Measurements from ENCODE around the gene MITF.

MITF gene

DNA sequence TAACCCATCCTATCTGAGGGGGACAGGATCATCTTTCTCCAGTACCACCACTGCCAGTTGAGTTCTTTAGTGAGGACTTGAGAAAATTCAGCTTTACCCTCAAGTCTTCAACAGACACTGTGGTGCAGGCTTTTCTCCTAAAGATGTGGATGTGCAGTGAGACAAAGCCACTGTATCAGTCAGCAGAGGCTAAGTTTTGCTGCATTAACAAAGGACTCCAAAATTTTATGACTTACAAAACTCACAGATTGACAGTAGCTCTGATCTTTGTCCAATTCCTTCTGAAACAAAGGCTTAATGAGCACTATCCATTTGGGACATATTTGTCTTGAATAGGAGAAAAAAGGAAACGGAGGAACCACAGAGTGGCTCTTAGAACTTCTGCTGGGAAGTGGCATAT is 87.9 kb downstream of the MITF start:
- Histone ChIP-seq H3K4me3 (ENCODE audit: insufficient read depth, low read depth, low read length, poor library complexity, severe bottlenecking) (no peak overlapping the region), H3K36me3 (ENCODE audit: control insufficient read depth, insufficient read depth, low read length) (no peaks in the 10 kb centered on the region), H3K9me3 (ENCODE audit: control insufficient read depth, low read length) (no peaks in the 10 kb centered on the region), H3K27ac (ENCODE audit: insufficient read depth, low read length, poor library complexity, severe bottlenecking) (no peak overlapping the region), H3K4me1 (ENCODE audit: control insufficient read depth, insufficient read depth, low read length, poor library complexity, severe bottlenecking) (no peaks in the 10 kb centered on the region), H3K27me3 (replicated peaks; ENCODE audit: control insufficient read depth, insufficient read depth, low read length, poor library complexity, severe bottlenecking) (no peaks in the 10 kb centered on the region)
- DNase-seq, result no peak

DNA sequence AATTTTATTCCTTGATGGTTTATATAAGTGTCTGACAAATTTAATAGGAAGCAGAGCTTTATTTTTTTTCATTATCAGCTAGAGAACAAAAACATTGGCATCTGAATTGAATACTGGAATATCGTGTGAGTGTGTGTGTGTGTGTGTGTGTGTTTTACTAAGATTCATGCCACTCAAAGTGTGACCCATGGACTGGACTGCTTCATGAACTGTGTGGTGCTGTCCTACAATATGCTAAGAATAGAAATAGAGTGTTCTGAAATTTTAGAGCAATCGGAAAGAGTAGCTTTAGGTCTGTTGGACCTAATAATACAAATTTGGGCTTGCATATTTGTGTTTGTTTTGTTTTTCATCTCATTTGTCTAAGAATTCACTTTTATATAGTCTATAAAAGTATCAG is 89.6 kb downstream of the MITF start:
- Histone ChIP-seq H3K27ac (ENCODE audit: insufficient read depth, low read length, poor library complexity, severe bottlenecking) (no peak overlapping the region), H3K9me3 (ENCODE audit: control insufficient read depth, low read length) (no peaks in the 10 kb centered on the region), H3K27me3 (replicated peaks; ENCODE audit: control insufficient read depth, insufficient read depth, low read length, poor library complexity, severe bottlenecking) (no peaks in the 10 kb centered on the region), H3K36me3 (ENCODE audit: control insufficient read depth, insufficient read depth, low read length) (no peaks in the 10 kb centered on the region), H3K4me3 (ENCODE audit: insufficient read depth, low read depth, low read length, poor library complexity, severe bottlenecking) (no peak overlapping the region), H3K4me1 (ENCODE audit: control insufficient read depth, insufficient read depth, low read length, poor library complexity, severe bottlenecking) (no peaks in the 10 kb centered on the region)
- DNase-seq, result no peak

DNA sequence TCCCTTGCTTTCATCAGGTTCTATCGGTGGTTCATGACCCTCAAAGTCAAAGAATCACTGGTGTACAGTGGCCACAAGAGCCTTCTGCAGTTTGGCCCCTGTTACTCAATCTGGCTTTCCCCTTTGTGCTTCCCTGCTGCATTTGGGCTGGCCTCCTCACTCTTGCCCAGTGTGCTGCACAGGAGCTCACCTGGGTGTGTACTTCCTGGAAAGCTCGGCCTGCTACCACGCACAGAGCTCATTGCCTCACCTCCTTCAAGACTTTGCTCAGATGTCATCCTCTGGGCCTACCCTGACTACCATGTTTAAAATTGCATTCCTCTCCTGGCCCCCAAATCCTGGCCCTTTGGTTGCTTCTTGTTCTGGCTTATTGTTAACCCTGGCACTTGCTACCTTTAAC is 90.9 kb downstream of the MITF start:
- Histone ChIP-seq H3K9me3 (ENCODE audit: control insufficient read depth, low read length) (no peaks in the 10 kb centered on the region), H3K4me3 (ENCODE audit: insufficient read depth, low read depth, low read length, poor library complexity, severe bottlenecking) (no peak overlapping the region), H3K4me1 (ENCODE audit: control insufficient read depth, insufficient read depth, low read length, poor library complexity, severe bottlenecking) (no peaks in the 10 kb centered on the region), H3K27ac (ENCODE audit: insufficient read depth, low read length, poor library complexity, severe bottlenecking) (no peak overlapping the region), H3K27me3 (replicated peaks; ENCODE audit: control insufficient read depth, insufficient read depth, low read length, poor library complexity, severe bottlenecking) (no peaks in the 10 kb centered on the region), H3K36me3 (ENCODE audit: control insufficient read depth, insufficient read depth, low read length) (no peaks in the 10 kb centered on the region)
- DNase-seq, result no peak

DNA sequence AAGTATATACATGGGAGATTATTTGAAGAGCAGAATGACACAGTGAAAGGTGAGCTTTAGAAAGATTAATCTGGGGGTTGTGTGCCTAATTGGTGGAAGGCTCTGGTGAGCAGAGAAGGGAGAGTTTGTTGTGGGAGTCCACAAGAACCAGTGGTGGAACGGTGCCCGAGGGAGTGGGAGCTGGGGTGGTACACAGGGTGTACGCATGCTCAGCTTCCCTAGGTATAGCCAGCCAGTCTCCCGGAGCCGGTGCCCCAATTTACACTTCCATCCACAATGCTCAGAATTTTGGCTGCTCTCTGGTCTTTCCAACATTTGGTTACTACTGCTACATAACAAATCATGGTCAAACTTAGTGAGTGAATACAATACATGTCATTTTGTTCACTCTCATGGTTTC is 92.5 kb downstream of the MITF start:
- Histone ChIP-seq H3K4me3 (ENCODE audit: insufficient read depth, low read depth, low read length, poor library complexity, severe bottlenecking) (no peak overlapping the region), H3K9me3 (ENCODE audit: control insufficient read depth, low read length) (no peaks in the 10 kb centered on the region), H3K36me3 (ENCODE audit: control insufficient read depth, insufficient read depth, low read length) (no peaks in the 10 kb centered on the region), H3K27ac (ENCODE audit: insufficient read depth, low read length, poor library complexity, severe bottlenecking) (no peak overlapping the region), H3K27me3 (replicated peaks; ENCODE audit: control insufficient read depth, insufficient read depth, low read length, poor library complexity, severe bottlenecking) (no peaks in the 10 kb centered on the region), H3K4me1 (ENCODE audit: control insufficient read depth, insufficient read depth, low read length, poor library complexity, severe bottlenecking) (no peaks in the 10 kb centered on the region)
- DNase-seq, result no peak

DNA sequence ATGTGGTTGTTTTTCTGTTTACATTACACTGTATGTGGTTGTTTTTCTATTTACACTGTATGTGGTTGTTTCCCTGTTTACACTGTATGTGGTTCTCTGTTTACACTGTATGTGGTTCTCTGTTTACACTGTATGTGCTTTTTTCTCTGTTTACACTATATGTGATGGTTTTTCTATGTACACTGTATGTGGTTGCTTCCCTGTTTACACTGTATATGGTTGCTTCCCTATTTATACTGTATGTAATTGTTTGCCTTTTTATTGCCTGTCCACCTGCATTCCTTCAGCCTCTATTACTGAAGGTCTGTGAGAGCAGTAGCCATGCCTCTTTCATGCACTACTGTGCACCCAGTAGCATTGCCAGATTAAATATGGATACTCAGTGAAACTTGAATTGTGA is 94.3 kb downstream of the MITF start:
- H3K27me3 ChIP-seq (replicated peaks; ENCODE audit: control insufficient read depth, insufficient read depth, low read length, poor library complexity, severe bottlenecking), result no peaks in the 10 kb centered on the region
- DNase-seq, result no peak
- no peaks in the 10 kb centered on the region for H3K36me3 ChIP-seq (ENCODE audit: control insufficient read depth, insufficient read depth, low read length)
- no peaks in the 10 kb centered on the region for H3K4me1 ChIP-seq (ENCODE audit: control insufficient read depth, insufficient read depth, low read length, poor library complexity, severe bottlenecking)
- H3K4me3 ChIP-seq (ENCODE audit: insufficient read depth, low read depth, low read length, poor library complexity, severe bottlenecking), result no peak overlapping the region
- H3K9me3 ChIP-seq (ENCODE audit: control insufficient read depth, low read length), result no peaks in the 10 kb centered on the region
- H3K27ac ChIP-seq (ENCODE audit: insufficient read depth, low read length, poor library complexity, severe bottlenecking), result no peak overlapping the region

DNA sequence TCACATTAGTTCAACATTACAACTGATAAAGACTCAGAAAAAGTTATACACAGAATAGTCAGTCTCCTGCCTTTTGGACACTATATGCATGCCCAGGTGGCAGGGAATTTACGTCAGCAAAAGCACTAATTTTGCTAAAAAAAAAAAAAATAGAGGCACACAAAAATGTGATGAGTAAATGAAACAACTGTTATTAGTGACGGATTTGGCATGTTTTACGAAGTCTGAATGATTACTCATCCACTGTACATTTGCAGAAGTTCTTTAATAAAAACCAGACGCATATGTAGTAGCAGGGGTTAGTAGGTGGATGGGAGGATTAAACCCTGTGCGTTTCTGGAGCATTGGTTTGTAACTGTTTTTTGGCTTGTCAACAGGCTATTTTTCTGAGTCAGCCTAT is 99.0 kb downstream of the MITF start:
- Histone ChIP-seq H3K9me3 (ENCODE audit: control insufficient read depth, low read length) (no peaks in the 10 kb centered on the region), H3K4me1 (ENCODE audit: control insufficient read depth, insufficient read depth, low read length, poor library complexity, severe bottlenecking) (no peaks in the 10 kb centered on the region), H3K36me3 (ENCODE audit: control insufficient read depth, insufficient read depth, low read length) (no peaks in the 10 kb centered on the region), H3K27me3 (replicated peaks; ENCODE audit: control insufficient read depth, insufficient read depth, low read length, poor library complexity, severe bottlenecking) (no peaks in the 10 kb centered on the region), H3K27ac (ENCODE audit: insufficient read depth, low read length, poor library complexity, severe bottlenecking) (no peak overlapping the region), H3K4me3 (ENCODE audit: insufficient read depth, low read depth, low read length, poor library complexity, severe bottlenecking) (no peak overlapping the region)
- no peak for DNase-seq

DNA sequence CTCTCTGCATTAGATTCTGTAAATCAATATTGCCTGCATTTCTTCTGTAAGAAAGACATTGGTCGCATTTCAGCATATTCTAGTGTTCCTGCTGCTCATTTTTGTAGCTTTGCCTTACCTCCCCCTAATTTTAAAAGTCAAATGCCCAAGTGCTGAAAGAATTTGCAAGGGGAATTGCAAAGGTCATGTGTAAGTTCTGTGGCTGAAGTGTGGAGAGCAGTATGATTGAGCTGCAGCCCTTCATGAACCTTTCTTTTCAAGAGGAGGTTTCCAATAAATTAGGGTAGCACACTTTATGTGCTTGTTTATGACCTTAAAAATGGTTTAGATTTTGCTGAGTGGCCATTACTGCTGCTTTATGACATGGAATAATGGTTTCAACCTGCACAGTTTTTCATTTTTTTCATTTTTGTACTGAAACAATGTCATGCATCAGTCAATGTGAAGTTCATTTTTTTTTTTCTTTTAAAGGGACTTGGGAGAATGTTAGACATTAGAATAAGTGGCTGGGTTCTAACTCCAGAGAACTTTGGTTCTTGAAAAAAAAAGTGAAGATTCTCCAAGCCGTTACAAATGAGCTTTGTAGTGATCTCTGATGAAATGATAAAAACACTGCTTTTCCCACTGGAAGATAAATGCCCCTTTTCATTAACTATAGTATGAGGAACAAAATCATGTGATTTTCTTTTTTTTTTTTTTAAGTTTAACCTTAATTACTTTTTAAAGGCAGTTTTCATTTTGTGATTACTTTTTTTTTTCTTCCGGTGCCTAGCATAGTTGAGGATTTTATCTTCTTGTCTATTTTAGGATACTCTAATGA is 99.6 kb downstream of the MITF start:
- Histone ChIP-seq H3K27me3 (replicated peaks; ENCODE audit: control insufficient read depth, insufficient read depth, low read length, poor library complexity, severe bottlenecking) (no peaks in the 10 kb centered on the region), H3K4me1 (ENCODE audit: control insufficient read depth, insufficient read depth, low read length, poor library complexity, severe bottlenecking) (no peaks in the 10 kb centered on the region), H3K9me3 (ENCODE audit: control insufficient read depth, low read length) (no peaks in the 10 kb centered on the region), H3K36me3 (ENCODE audit: control insufficient read depth, insufficient read depth, low read length) (no peaks in the 10 kb centered on the region), H3K4me3 (ENCODE audit: insufficient read depth, low read depth, low read length, poor library complexity, severe bottlenecking) (no peak overlapping the region), H3K27ac (ENCODE audit: insufficient read depth, low read length, poor library complexity, severe bottlenecking) (no peak overlapping the region)
- DNase-seq, result no peak

DNA sequence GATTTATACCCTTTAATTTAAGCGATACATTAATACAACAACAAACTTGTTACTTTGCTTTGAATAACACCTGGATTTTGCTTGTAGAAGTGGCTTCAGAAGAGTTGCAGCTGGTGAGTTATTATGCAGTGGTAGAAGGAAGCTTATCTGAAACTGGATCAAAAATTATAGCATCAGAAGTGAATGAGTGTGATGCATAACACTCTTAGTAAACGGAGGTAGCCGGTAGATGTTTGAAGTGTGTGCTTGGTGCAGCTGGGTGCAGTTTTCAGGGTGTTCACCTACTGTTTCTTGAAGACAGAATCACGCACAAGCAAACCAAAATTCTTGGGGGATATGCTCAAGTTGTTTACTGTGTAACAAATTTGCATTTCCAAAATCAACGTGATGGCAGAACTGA is 103.1 kb downstream of the MITF start:
- H3K4me3 ChIP-seq (ENCODE audit: insufficient read depth, low read depth, low read length, poor library complexity, severe bottlenecking), result no peak overlapping the region
- H3K27ac ChIP-seq (ENCODE audit: insufficient read depth, low read length, poor library complexity, severe bottlenecking), result no peak overlapping the region
- H3K9me3 ChIP-seq (ENCODE audit: control insufficient read depth, low read length), result no peaks in the 10 kb centered on the region
- H3K27me3 ChIP-seq (replicated peaks; ENCODE audit: control insufficient read depth, insufficient read depth, low read length, poor library complexity, severe bottlenecking), result no peaks in the 10 kb centered on the region
- no peaks in the 10 kb centered on the region for H3K4me1 ChIP-seq (ENCODE audit: control insufficient read depth, insufficient read depth, low read length, poor library complexity, severe bottlenecking)
- H3K36me3 ChIP-seq (ENCODE audit: control insufficient read depth, insufficient read depth, low read length), result no peaks in the 10 kb centered on the region
- DNase-seq, result no peak

DNA sequence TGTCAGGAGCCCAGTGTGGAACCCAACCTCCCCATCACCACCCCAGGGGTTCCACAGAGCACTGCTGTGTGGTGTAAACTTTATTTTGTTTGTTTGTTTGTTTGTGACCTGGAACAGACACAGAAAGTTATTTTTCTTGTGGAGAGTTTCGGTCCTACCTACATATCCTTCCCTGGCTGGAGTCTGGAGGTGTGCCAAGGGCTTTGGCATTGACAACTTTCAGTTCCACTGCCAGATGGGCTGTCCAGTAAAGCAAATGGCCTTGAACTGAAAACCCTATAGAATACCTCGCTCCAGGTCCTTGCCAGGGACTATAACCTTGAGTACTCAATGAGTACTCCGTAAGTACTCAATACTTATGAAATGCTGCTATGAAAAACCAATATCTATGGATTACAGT is 103.5 kb downstream of the MITF start:
- no peak overlapping the region for H3K4me3 ChIP-seq (ENCODE audit: insufficient read depth, low read depth, low read length, poor library complexity, severe bottlenecking)
- no peaks in the 10 kb centered on the region for H3K36me3 ChIP-seq (ENCODE audit: control insufficient read depth, insufficient read depth, low read length)
- no peak overlapping the region for H3K27ac ChIP-seq (ENCODE audit: insufficient read depth, low read length, poor library complexity, severe bottlenecking)
- H3K27me3 ChIP-seq (replicated peaks; ENCODE audit: control insufficient read depth, insufficient read depth, low read length, poor library complexity, severe bottlenecking), result no peaks in the 10 kb centered on the region
- H3K4me1 ChIP-seq (ENCODE audit: control insufficient read depth, insufficient read depth, low read length, poor library complexity, severe bottlenecking), result no peaks in the 10 kb centered on the region
- H3K9me3 ChIP-seq (ENCODE audit: control insufficient read depth, low read length), result no peaks in the 10 kb centered on the region
- DNase-seq, result no peak

DNA sequence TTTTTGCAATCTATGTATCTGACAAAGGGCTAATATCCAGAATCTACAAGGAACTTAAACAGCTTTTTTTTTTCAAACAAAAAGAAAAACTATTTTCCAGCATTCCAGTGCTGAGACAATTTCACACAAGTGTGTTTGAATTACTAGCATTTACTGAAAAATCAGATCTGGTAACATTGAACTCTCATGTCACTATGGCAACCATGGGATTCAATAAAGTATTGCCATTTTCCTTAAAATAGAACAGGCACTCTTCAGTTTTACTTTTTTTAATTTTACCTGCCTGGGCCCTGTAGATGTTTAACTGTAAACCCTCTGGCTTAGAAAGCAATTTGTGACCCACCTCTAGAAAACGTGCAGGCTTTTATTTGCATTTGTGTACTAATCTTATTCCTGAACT is 105.4 kb downstream of the MITF start:
- DNase-seq, result no peak
- no peak overlapping the region for H3K27ac ChIP-seq (ENCODE audit: insufficient read depth, low read length, poor library complexity, severe bottlenecking)
- H3K4me3 ChIP-seq (ENCODE audit: insufficient read depth, low read depth, low read length, poor library complexity, severe bottlenecking), result no peak overlapping the region
- no peaks in the 10 kb centered on the region for H3K9me3 ChIP-seq (ENCODE audit: control insufficient read depth, low read length)
- H3K36me3 ChIP-seq (ENCODE audit: control insufficient read depth, insufficient read depth, low read length), result no peaks in the 10 kb centered on the region
- no peaks in the 10 kb centered on the region for H3K4me1 ChIP-seq (ENCODE audit: control insufficient read depth, insufficient read depth, low read length, poor library complexity, severe bottlenecking)
- H3K27me3 ChIP-seq (replicated peaks; ENCODE audit: control insufficient read depth, insufficient read depth, low read length, poor library complexity, severe bottlenecking), result no peaks in the 10 kb centered on the region

Measured in effector memory CD4-positive, alpha-beta T cell (primary cell).